GM19239 (cell line): ENCODE measurements around the gene INO80E.
"Not testable (repeated sequence)": the region's sequence is repeated elsewhere in the genome, so short reads cannot be mapped to it uniquely, and the experiment has no call there.

ENCODE experiments used
- DNase-seq: peaks from one replicate; pipeline ENCODE4 v3.0.0; 2011; ENCODE audit warnings: low spot score; ENCODE audit not compliant: insufficient read length
- FAIRE-seq: peaks from 2 replicates; lab custom pipeline; 2011; peaks lifted over from hg19 to GRCh38; lab: Jason Lieb, UNC

Gene INO80E

DNA sequence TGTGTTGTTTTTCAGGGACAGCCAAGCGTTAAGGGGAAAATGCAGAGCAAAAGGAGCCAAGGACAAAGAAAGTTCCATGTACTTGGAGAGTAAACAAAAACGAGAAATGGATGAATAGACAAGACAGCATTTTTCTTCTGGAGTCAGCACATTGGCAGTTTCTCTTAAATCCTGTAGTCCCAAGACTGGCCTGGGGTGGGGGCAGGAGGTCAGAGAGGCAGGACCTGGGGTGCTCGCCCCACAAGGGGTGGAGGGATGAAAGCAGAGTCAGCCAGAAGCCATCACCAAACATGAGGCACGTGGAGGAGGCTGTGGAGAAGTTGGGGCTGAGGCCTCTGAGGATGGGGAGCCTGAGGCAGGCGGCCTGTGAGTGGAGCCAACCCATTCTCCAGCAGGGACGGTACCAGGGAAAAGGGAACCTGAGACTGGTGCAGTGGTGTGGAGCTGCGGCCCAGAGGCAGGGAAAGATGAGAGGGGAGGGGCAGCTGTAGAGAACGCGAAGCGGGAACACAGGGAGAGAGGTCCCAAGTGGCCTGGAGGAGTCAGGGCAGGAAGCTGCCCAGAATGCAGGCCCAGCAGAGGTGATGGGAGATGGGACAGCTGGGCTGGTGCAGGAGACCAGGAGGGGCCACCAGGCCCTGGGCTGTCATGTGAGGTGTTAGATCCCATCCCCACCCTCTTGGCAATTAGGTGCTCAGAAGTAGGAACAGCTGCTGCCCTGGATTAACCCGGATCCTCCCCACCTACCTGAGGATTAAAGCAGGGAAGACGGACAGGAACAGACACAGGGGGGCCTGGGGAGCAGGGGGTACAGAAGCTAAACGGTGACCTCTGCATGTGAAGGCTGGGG, 31.8 kb downstream of the INO80E start:
- DNase-seq, result no peak

DNA sequence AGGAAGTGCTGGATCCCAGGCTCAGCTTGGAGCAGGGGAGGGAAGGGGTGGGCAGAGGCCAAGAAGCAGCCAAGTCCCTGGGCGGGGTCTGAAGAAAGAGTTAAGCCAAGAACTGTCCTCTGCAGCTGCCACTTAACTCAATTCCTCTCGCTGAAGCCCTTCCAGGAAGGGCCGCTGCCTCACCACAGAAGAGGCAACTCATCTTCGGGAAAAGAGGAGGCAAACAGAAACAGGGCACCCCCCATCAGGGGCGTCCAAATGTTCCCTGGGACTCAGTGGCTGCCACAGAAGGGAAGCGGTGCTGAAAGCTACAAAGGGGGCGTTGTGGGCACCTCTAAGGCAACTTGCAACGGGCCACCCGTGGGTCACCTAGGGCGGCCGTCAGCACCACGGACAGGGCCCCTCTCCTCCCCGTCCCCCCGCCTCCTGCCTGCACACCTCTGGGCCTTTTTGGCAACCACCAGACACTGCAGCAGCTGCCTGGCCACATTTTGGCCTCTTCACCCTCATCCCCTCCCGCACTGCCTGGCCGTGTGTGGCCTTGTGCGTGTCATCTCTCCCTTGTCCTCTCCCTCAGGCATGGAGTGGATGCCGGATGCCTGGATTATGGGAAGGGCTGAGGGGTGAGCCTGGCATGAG, 32.5 kb downstream of the INO80E start:
- DNase-seq (no peak), FAIRE-seq (no peak)

More for the DNA sequence above, 31.8 kb downstream of the INO80E start:
- no peak for FAIRE-seq

DNA sequence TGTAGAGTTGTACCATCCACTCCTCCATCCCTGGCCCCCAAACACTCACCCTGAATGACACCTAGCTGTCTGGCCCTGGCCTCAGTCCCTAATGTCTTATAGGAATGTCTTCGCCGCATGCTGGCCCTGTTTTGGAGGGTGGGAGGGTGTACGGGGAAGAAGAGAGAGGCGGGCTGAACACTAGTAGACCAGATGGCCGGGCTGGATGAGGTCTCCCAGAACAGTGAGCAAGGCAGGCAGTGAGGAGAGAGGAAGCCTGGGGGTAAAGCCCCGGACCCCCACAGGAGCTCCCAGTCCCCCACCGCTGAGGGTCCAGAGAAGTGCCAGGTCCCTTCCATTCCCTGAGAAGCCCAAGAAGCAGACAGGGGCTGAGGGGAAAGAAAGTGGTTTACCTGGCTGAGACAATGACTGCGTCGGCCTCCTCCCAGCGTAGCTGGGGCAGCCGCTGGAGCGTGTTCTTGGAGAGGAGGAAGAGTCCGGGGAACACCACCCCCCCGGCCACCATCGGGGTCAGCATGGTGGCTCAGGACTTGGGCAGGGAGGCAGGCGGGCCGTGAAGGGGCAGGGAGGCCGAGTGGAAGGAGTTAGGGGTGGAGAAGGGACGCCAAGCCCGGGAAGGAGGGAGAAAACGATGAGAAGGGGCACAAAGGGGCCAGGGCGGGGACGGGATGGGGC, 34.1 kb downstream of the INO80E start:
- no peak for DNase-seq

DNA sequence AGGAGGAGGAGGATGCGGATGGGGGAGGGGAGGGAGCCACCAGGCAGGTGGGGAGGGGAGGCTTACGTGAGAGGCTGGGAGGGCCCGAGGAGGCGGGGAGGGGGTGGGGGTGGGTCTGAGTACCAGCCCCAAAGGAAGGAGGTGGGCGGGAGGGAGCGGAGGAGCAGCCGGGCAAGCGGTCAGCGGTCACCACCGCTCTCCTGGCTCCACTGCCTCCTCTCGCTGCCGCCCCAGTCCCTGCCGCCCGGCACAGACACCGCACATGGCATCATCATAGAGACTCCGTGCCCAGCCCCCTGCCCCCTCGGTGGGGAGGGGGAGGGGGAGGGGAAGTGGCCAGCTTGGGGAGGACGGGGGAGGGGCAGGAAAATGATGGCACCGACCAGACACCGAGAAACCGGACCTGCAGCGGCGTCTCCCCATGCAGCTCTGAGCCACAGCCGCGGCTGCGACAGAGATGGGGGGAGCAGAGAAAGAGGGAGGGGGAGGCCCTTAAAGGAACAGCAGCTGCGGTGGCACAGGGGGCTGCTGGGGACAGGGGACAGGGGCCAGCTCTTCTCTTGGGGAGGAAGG, 34.9 kb downstream of the INO80E start, which contains the start of gene TLCD3B:
Gene TLCD3B, minus strand, starts transcription at position 431 of the 573 bp plus-strand sequence. CDS start 744 bp downstream, outside the sequence.
- no peak for DNase-seq
- FAIRE-seq, result no peak

More for the DNA sequence above, 34.1 kb downstream of the INO80E start:
- no peak for FAIRE-seq

- no peak for DNase-seq
Measured at GRCh38 chr16:30031477-30031918, 35.5 kb downstream of the INO80E start.

GRCh38 chr16:30032083-30032819, 36.2 kb downstream of the INO80E start:
- DNase-seq (peak; percentile 78), FAIRE-seq (peak; percentile 96)

More at GRCh38 chr16:30031477-30031918, 35.5 kb downstream of the INO80E start:
- no peak for FAIRE-seq

DNA sequence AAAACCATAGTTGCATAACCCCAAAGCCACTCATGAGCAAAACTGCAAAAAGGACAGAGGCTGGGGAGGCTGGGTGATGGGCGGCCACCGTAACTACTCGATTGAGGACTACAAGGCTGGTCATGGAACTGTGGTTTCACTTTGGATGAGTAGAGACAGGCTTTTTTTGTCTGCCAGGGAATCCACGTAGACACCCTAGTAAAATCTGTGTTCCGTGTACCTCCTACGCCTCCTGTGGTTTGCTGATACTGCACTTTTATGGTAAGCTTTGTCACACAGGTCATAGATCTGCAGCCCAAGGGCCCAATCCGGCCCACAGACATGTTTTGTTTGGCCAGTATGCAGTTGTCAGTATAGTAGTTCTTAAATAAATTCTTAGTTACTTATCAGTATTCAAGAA, 37.2 kb downstream of the INO80E start:
- FAIRE-seq (no peak), DNase-seq (no peak)

GRCh38 chr16:30040221-30040620, 44.2 kb downstream of the INO80E start:
- no peak for FAIRE-seq
- no peak for DNase-seq

DNA sequence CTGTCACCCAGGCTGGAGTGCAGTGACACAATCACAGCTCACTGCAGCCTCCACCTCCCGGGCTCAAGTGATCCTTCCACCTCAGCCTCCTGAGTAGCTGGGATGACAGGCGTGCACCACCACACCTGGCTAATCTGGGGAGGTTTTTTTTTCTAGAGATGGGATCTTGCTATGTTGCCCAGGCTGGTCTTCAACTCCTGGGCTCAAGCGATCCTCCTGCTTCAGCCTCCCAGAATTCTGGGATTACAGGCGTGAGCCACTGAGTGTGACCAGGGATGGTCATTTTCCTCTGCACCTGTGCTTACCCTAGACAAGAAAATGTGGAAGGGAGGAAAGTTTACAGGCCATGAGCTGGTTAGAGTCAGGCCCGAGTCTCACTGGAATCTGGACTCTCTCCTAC, 44.6 kb downstream of the INO80E start:
- DNase-seq, FAIRE-seq: not testable (repeated sequence)

GRCh38 chr16:30041841-30042240, 45.8 kb downstream of the INO80E start:
- DNase-seq (no peak), FAIRE-seq (no peak)

DNA sequence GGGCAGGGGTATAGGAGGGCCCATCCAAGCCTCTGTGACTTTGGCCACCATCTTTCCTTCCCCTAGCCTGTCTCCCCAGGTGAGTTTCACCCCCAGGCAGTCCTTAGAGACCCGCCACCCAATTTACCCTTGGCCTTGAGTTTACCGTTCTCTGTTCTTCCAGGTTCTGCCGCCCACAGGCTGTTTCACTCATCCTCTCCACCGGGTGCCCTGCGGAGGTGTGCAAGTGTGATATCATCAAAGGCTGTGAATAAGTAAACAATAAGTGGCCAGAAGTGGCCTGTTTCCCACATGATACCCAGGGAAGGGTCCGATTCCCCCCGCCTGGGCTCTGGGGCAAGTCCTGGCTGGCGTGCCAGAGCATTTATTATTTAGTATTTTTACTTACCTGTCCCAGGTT, 50.1 kb downstream of the INO80E start:
- FAIRE-seq (no peak), DNase-seq (no peak)

- no peak for FAIRE-seq
- no peak for DNase-seq
Measured at GRCh38 chr16:30046588-30046987, 50.5 kb downstream of the INO80E start.

DNA sequence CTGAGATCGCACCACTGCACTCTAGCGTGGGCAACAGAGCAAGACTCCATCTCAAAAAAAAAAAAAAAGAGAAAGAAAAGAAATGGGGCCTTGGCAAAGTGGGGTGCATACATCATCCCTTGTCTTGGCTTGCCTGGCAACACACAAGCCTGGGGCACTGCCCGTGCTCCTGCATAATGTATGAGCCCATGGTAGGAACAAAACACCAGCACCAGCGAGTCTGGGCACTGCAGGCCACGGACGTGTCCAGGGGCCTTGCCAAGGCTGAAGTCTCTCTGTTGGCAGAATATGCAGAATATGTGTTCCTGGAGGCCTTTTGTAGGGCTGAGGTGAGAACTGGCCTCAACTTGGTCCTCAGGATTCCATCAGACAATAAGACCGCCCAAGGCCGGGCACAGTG, 53.8 kb downstream of the INO80E start:
- no peak for FAIRE-seq
- DNase-seq, result no peak

GRCh38 chr16:30051518-30051917, 55.5 kb downstream of the INO80E start:
- no peak for DNase-seq
- no peak for FAIRE-seq

- peak; percentile 66 for FAIRE-seq
- DNase-seq, result peak; percentile 92
Measured at GRCh38 chr16:30052671-30053372, 56.8 kb downstream of the INO80E start.

DNA sequence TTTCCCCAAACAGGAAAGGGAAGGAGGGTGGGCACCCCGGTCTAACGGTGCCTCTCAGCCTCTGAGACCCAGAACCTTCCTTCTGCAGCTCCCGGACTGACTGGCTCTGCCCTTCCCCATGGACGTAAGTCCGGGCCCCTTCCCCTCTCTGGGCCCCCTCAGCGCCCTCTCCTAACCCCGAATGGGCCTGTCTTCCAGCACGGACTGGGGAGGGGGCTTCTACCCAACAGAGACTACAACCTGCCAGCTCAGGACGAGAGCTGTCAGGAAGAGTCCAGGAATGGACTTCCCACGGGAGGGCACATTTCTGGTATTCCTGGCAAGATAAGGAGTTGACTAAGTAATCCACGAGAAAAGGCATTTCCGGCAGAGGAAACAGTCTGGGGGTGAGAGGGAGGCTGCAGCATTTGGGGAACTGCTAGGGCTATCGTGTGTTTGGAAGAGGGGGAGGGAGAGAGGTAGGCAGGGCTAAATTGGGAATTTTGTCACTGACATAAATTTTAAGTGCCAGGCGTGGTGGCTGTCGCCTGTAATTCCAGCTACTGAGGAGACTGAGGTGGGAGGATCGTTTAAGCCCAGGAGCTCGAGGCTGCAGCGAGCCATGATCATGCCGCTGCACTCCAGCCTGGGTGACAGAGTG, 57.5 kb downstream of the INO80E start:
- FAIRE-seq, result no peak
- no peak for DNase-seq

DNA sequence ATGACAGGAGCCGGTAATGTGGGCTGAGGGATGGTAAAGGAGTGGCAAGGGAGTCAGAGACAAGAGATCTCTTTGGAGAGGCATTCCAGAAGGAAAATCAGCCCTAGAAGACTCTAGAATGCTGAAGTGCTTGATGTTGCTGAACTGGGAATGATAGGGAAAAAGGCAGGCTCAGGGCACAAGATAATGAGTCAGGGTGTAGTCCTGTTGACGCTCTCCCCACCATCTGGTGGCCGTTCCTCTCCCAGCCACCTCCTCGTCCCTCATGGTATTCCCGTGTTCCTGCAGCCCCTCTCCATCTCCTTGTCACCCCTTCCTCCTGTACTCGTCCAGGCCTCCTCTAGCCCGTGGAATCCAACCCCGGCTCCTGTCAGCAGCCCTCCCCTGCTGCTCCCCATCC, 58.4 kb downstream of the INO80E start:
- no peak for DNase-seq
- FAIRE-seq, result no peak

DNA sequence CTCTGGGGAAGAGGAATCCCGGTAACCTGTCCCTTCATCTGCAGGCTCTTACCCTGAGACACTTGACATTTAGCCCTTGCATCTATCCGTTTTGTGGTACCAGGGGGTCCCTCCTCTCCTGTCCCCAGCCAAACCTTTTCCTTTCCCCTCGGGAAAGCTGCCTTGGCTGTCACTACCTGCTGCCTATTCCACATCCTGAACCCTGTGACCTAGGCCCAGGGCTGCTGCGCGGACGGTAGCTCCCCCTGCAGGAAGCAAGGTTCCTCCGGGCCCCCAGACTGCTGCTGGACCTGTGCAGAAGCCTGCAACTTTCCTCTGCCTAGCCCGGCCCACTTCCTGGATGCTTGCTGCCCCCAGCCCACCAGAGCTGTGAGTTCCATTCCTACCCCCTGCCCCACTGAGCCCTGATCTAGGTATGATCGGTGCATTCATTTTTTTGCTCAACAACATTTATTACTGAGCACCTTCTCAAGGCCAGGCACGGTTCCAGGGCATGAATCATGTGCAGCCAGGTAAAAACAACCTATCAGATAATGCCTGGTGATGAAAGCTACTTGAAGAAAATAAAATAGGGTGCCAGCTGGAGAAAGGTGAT, 59.0 kb downstream of the INO80E start:
- DNase-seq (no peak), FAIRE-seq (peak; percentile 70)
